ENCODE results near the gene PECR. TPM values are rescaled to one million over a fixed set of nuclear protein-coding genes. Genes with fewer than 3 reads are reported as not detected.

Gene PECR
- total and polyA plus RNA-seq, 7 experiments from 2014 or later, result 15.7 to 34.4 (median 23.4) TPM

Other genes starting within 250 kb of the PECR start
- gene MREG, start 68.3 kb downstream of the PECR start, total RNA-seq, result 1 to 10 TPM; 4.8 to 8.5 (median 6.4) TPM
- gene MREG, start 68.3 kb downstream of the PECR start, polyA plus RNA-seq, result 1 to 10 TPM in 1 of 2 donors, under 1 TPM in 1; 0.39 to 3.3 TPM
- gene TMEM169, start 110 bp upstream of the PECR start, total RNA-seq, result 1 to 10 TPM; 2.0 to 5.1 (median 2.6) TPM
- gene TMEM169, start 110 bp upstream of the PECR start, polyA plus RNA-seq, result 1 to 10 TPM; 3.7 to 4.3 TPM
- 100 to 1,000 TPM; 168 to 347 (median 228) TPM for gene XRCC5, start 27.5 kb upstream of the PECR start, total RNA-seq
- 100 to 1,000 TPM; 297 to 316 TPM for gene XRCC5, start 27.5 kb upstream of the PECR start, polyA plus RNA-seq

Measured in naive thymus-derived CD4-positive, alpha-beta T cell (primary cell).